Measurements from ENCODE around the gene ITGA7.

The ITGA7 gene

DNA sequence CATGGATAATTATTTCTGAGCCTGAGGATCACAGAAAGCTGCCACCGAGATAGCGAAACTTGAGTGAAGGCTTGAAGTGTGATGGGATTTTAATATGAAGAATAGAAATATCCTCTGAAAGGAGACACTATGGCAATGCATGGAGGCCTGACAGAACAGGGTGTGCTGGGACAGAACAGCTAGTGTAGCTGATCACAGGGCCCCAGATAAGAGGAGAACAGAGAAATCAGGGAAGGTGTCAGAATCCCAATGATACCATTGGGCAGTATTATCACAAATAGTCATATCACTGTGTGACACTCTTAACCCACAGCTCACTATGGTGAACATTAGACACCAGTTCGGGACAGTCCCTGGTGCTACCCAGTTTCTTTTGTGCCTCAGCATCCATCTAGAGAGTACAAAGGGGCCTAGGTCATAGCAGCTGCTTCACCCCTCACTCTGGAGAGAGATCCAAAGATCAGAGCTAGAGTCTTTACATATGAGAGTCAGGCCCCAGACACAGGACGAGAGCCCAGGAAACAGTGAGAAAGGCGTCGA, 71.5 kb downstream of the ITGA7 start:
- ChIA-PET POLR2A (ENCODE audit: low non-redundant PET) (no interaction called here), CTCF (no interaction called here)

More for the DNA sequence above, 71.5 kb downstream of the ITGA7 start:
- no peak for TF ChIP-seq CTCF (conservative IDR thresholded peaks at IDR 0.05; ENCODE audit: low read depth)
- no peak for DNase-seq (ENCODE audit: low spot score)
- no peak overlapping the region for H3K27ac ChIP-seq

Data from RWPE1 (cell line).